Thyroid gland (tissue), 4 donors: ENCODE results near the gene CCNT2. TPM values are rescaled to one million over a fixed set of nuclear protein-coding genes. Genes with fewer than 3 reads are reported as not detected.
A peak's percentile ranks its signal among the peaks of the same experiment; 100 is the strongest.

ENCODE experiments used
- DNase-seq, 2 donors: peaks; one replicate each; pipeline ENCODE4 v3.0.0-alpha.2; 2019
- H3K27ac ChIP-seq, 3 donors: fragments of 200-600 bp; sonication (generic); 1 replicate in 2 of 3; 2 replicates in 1 of 3; pipeline ENCODE4 v1.5.1; 2016 to 2019; ENCODE audit warnings: mild to moderate bottlenecking in 1 of 3, moderate library complexity in 1 of 3
- H3K27me3 ChIP-seq: fragments of 200-600 bp; sonication (generic); one replicate; pipeline ENCODE4 v1.5.1; 2019
- H3K36me3 ChIP-seq, 2 donors: fragments of 200-600 bp; sonication (generic); one replicate each; pipeline ENCODE4 v1.5.1; 2016 to 2019
- H3K4me1 ChIP-seq, 2 donors: fragments of 200-600 bp; sonication (generic); one replicate each; pipeline ENCODE4 v1.5.1; 2017 to 2019
- H3K4me3 ChIP-seq, 3 donors: fragments of 200-600 bp; sonication (generic); replicated peaks in 1 of 3; 1 replicate in 2 of 3; 2 replicates in 1 of 3; pipeline ENCODE4 v1.5.1; 2016; ENCODE audit warnings: mild to moderate bottlenecking in 1 of 3
- H3K9me3 ChIP-seq: fragments of 200-600 bp; sonication (generic); one replicate; pipeline ENCODE4 v1.5.1; 2017
- CTCF ChIP-seq, 6 experiments: fragments of 200-600 bp in 3 of 6; fragments of 450-650 bp in 3 of 6; sonication (generic) in 3 of 6; IDR thresholded peaks; one replicate each; pipeline ENCODE4 v1.5.1; 2016 to 2019; ENCODE audit warnings: antibody characterized with exemption in 6 of 6, mild to moderate bottlenecking in 2 of 6, inconsistent platforms in 1 of 6, moderate library complexity in 1 of 6
- POLR2A ChIP-seq, 2 donors: fragments of 450-650 bp; IDR thresholded peaks; one replicate each; pipeline ENCODE4 v1.6.1; 2017; ENCODE audit warnings: antibody characterized with exemption in 2 of 2, mild to moderate bottlenecking in 2 of 2, moderate library complexity in 1 of 2
- WGBS, 2 donors: methylation state at CpG; one replicate each; pipeline ENCODE4 v1.1.5; 2017; 5-methylcytosine and 5-hydroxymethylcytosine counted together
- intact Hi-C: fragments of 100-400 bp; cut with DNase I; formaldehyde crosslinking; loops from one replicate; pipeline ENCODE4 v1.15.1; 2023
- total RNA-seq, 4 donors: library from RNA; depleted of rRNA; stranded (reverse); fragments of >200 nt; gene quantifications; one replicate each; pipeline ENCODE4 v1.2.3, GENCODE V29; 2016

CCNT2 gene
- total RNA-seq, 4 donors from 2014 or later = 40.1 to 81.8 (median 45.1) TPM

- H3K27me3 ChIP-seq = no peaks in the 10 kb centered on the region
- H3K4me1 ChIP-seq = peaks cover 22 to 30% of the 10 kb centered on the region in 2 donors
- 1 to 2% methylated on average over 30 of the region's 30 CpGs for WGBS, 2 donors
- no peak for TF ChIP-seq POLR2A (IDR thresholded peaks at IDR 0.05)
- no peak for TF ChIP-seq CTCF (IDR thresholded peaks at IDR 0.05)
- intact Hi-C loops = no loop called here
- H3K4me3 ChIP-seq = peak overlapping the region; percentile 73 to 99 (median 95)
- H3K36me3 ChIP-seq = no peaks in the 10 kb centered on the region
- peak in 1 of 2 donors; percentile 24 for DNase-seq
- H3K27ac ChIP-seq = peak overlapping the region; percentile 87 to 94 (median 94)
- no peaks in the 10 kb centered on the region for H3K9me3 ChIP-seq
Observed at GRCh38 chr2:134919341-134920210, 954 bp downstream of the CCNT2 start.

GRCh38 chr2:134924912-134925311, 6.3 kb downstream of the CCNT2 start:
- Histone ChIP-seq H3K36me3 (no peaks in the 10 kb centered on the region), H3K9me3 (no peaks in the 10 kb centered on the region), H3K27me3 (no peaks in the 10 kb centered on the region), H3K27ac (no peak overlapping the region), H3K4me1 (peaks cover 29 to 44% of the 10 kb centered on the region in 2 donors), H3K4me3 (no peak overlapping the region)
- TF ChIP-seq POLR2A (IDR thresholded peaks at IDR 0.05) = no peak
- TF ChIP-seq CTCF (IDR thresholded peaks at IDR 0.05) = no peak
- 94 to 95% methylated on average over 1 of the region's 1 CpG for WGBS, 2 donors
- intact Hi-C loops = no loop called here
- no peak for DNase-seq

- intact Hi-C loops = no loop called here
- H3K4me1 ChIP-seq = peaks cover 16 to 32% of the 10 kb centered on the region in 2 donors
- no peak overlapping the region for H3K27ac ChIP-seq
- no peaks in the 10 kb centered on the region for H3K9me3 ChIP-seq
- no peak overlapping the region for H3K4me3 ChIP-seq
- TF ChIP-seq CTCF (IDR thresholded peaks at IDR 0.05) (no peak), POLR2A (IDR thresholded peaks at IDR 0.05) (no peak)
- H3K27me3 ChIP-seq = no peaks in the 10 kb centered on the region
- no peak for DNase-seq
- H3K36me3 ChIP-seq = no peaks in the 10 kb centered on the region
- 72 to 79% methylated on average over 3 of the region's 3 CpGs for WGBS, 2 donors
Observed at GRCh38 chr2:134926231-134926931, 7.8 kb downstream of the CCNT2 start.

GRCh38 chr2:134927195-134927594, 8.6 kb downstream of the CCNT2 start:
- 91 to 93% methylated on average over 3 of the region's 3 CpGs for WGBS, 2 donors
- peaks cover 13 to 28% of the 10 kb centered on the region in 2 donors for H3K4me1 ChIP-seq

More at GRCh38 chr2:134927195-134927594, 8.6 kb downstream of the CCNT2 start:
- Histone ChIP-seq H3K36me3 (no peaks in the 10 kb centered on the region), H3K9me3 (no peaks in the 10 kb centered on the region), H3K27me3 (no peaks in the 10 kb centered on the region), H3K4me3 (no peak overlapping the region), H3K27ac (no peak overlapping the region)
- TF ChIP-seq POLR2A (IDR thresholded peaks at IDR 0.05) = no peak
- TF ChIP-seq CTCF (IDR thresholded peaks at IDR 0.05) = no peak
- DNase-seq = no peak
- intact Hi-C loops = no loop called here
